OCI-LY1 (cell line): Measurements from ENCODE around the gene CTNNA2.

ENCODE experiments used
- CTCF ChIP-seq: fragments of 200-600 bp; sonication (generic), shearing (Covaris generic); IDR thresholded peaks from 2 replicates; pipeline ENCODE4 v1.5.1; 2017; ENCODE audit warnings: mild to moderate bottlenecking, antibody characterized with exemption, low read length, moderate library complexity, mixed read lengths
- EZH2 ChIP-seq: fragments of 200-600 bp; sonication (generic), shearing (Covaris generic); IDR thresholded peaks from 2 replicates; pipeline ENCODE4 v1.8.0; 2017; ENCODE audit warnings: borderline replicate concordance, mixed run types, mild to moderate bottlenecking, antibody characterized with exemption, low read length, moderate library complexity, mixed read lengths

GRCh38 chr2:80113399-80113798 lies 600.5 kb downstream of the CTNNA2 start:
- TF ChIP-seq EZH2 (no peak), CTCF (no peak)
